Renal pelvis (tissue), 4 donors: ENCODE measurements around the gene PTPRN2. TPM values are rescaled to one million over a fixed set of nuclear protein-coding genes. Genes with fewer than 3 reads are reported as not detected.
"Not testable (repeated sequence)": the region's sequence is repeated elsewhere in the genome, so short reads cannot be mapped to it uniquely, and the experiment has no call there.

Experiments used
- DNase-seq: peaks from one replicate; pipeline ENCODE4 v3.0.0-alpha.2; 2013
- polyA plus RNA-seq, 3 donors: library from polyadenylated mRNA; unstranded; fragments of 120-200 nt; gene quantifications; one replicate each; pipeline ENCODE4 v1.2.1, GENCODE V29; 2013; ENCODE audit not compliant: insufficient read length in 3 of 3

The PTPRN2 gene
- polyA plus RNA-seq, 3 donors: 6.6 to 7.5 (median 7.4) TPM

GRCh38 chr7:158534598-158534997 lies 53.0 kb downstream of the PTPRN2 start:
- DNase-seq: no peak

DNA sequence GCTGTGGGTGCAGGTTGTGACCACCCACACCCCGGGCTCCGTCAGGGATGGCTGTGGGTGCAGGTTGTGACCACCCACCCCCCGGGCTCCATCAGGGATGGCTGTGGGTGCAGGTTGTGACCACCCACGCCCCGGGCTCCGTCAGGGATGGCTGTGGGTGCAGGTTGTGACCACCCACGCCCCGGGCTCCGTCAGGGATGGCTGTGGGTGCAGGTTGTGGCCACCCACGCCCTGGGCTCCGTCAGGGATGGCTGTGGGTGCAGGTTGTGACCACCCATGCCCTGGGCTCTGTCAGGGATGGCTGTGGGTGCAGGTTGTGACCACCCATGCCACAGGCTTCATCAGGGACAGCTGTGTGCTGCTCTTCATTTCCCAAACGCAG lies 53.5 kb downstream of the PTPRN2 start:
- DNase-seq: not testable (repeated sequence)

- no peak for DNase-seq
Observed at GRCh38 chr7:158533386-158534133, 54.1 kb downstream of the PTPRN2 start.

GRCh38 chr7:158532093-158532627 lies 55.5 kb downstream of the PTPRN2 start:
- no peak for DNase-seq

DNA sequence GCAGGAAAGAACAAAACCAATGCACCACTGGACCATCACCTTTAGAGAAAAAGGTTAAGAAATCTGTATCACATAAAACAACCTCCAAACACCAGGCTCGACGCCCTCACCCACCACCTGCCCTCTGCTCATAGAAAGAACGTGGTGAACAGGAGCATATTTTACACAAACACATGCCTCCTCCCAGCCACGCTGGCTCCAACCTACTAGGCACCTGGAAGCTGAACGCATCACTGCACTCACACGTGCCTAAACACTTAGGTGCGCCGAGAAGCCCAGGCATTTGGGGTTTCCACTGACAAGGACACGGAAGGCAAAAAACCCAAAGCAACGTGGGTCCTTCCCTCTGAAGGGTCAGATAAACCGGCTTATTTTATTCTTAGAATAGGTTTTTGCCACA lies 56.0 kb downstream of the PTPRN2 start:
- DNase-seq: no peak

GRCh38 chr7:158530800-158531609 lies 56.6 kb downstream of the PTPRN2 start:
- peak; percentile 24 for DNase-seq

DNA sequence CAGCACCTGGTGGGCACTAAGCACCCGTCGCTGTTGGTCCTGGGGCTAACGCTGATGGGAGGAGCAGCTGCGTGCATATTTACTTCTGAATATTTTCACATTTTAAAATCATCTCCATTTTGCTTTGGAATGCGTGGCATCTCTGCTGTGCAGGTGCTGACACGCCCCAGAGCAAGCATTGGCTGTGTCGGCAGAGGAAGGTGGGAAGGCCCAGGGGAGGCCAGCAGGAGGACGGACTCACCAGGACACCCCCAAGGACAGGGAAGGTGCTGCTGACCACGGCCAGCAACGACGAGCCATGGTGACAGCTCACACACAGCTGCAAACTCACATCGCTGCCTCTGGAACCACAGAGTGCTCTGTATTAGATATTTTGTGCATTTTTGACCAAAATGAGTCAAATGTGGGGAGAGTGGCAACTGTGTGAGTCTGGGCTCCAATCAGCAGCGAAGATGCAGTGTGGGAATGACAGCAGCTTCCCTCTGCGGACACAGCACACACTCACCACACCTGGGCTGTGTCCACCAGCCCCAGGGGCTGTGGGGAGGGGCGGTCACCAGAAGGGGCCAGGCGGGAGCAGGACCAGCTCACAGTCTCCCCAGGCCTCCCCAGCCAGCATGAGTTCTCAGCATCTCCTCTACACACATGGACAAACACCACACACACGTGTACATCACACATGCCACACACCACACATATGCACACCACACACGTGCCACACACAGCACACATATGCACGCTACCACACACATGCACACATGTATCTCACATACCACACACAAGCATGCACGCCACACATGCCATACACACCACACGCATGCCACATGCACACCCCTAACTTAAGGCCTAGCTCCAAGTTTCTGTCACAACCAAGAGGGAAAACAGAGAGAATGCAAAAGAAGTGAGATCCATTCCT lies 58.2 kb downstream of the PTPRN2 start:
- no peak for DNase-seq

GRCh38 chr7:158527915-158528502 lies 59.6 kb downstream of the PTPRN2 start:
- no peak for DNase-seq

- DNase-seq: no peak
Observed at GRCh38 chr7:158527495-158527894, 60.1 kb downstream of the PTPRN2 start.

GRCh38 chr7:158527038-158527437 lies 60.6 kb downstream of the PTPRN2 start:
- DNase-seq: no peak

- no peak for DNase-seq
Observed at GRCh38 chr7:158526531-158526930, 61.1 kb downstream of the PTPRN2 start.

- DNase-seq: no peak
Observed at GRCh38 chr7:158525648-158526484, 61.8 kb downstream of the PTPRN2 start.

DNA sequence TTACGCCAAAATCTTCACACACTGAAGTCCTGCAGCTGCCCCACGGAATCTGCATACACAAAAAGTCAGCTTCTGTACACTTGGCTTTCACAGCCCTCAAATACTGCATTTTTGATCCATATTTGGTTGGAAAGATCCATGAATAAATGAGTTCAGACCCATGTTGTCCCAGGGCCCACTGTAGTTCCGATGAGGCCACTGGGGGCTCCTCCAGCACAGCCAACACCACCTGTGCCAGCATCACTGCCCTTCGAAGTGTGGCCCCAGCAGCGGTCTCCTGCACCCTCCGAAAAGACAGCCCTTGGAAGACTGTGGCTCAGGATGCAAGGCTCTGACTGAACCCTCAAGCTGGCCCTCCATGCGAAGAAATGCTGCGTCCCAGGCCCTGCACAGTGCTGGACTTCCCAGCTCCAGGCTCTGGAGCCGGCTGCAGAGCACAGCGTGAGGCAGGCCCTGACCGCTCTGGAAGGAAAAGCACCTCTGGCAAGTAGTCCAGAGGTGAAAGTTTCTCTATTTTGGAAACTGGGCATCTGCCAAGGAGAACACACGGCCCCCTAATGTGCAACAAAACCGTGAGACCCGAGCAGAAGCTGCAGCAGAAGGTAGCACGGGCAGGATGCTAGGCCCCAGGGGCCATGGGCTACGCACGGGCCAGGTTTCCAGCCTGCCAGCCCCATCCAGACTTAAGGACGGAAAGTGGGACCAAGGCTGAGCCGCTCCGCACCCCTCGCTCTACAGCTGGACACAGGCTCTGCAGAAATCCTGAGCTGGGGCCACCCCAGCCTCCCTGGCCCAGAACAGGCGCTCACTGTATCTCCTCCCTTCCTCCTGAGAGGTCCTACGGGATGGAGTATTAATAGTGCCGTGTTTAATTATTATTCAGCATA lies 62.6 kb downstream of the PTPRN2 start:
- no peak for DNase-seq

DNA sequence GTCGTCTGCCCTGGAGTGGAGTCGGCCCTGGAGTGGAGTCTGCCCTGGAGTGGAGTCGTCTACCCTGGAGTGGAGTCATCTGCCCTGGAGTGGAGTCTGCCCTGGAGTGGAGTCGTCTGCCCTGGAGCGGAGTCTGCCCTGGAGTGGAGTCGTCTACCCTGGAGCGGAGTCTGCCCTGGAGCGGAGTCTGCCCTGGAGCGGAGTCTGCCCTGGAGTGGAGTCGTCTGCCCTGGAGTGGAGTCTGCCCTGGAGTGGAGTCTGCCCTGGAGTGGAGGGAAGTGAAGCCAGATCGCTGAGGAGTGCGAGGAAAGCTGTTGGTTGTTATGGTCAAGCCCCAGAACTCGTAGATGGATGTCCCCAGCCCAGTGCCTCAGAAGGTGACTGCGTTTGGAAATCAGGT lies 63.3 kb downstream of the PTPRN2 start:
- not testable (repeated sequence) for DNase-seq

GRCh38 chr7:158523877-158524276 lies 63.7 kb downstream of the PTPRN2 start:
- not testable (repeated sequence) for DNase-seq

- not testable (repeated sequence) for DNase-seq
Observed at GRCh38 chr7:158523165-158523856, 64.3 kb downstream of the PTPRN2 start.

DNA sequence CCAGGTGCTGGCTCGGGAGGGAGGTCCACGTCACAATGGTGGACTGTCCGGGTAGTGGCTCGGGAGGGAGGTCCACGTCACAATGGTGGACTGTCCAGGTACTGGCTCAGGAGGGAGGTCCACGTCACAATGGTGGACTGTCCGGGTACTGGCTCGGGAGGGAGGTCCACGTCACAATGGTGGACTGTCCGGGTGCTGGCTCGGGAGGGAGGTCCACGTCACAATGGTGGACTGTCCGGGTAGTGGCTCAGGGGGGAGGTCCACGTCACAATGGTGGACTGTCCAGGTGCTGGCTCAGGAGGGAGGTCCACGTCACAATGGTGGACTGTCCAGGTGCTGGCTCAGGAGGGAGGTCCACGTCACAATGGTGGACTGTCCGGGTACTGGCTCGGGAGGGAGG lies 65.8 kb downstream of the PTPRN2 start:
- not testable (repeated sequence) for DNase-seq

GRCh38 chr7:158520825-158521224 lies 66.8 kb downstream of the PTPRN2 start:
- DNase-seq: no peak
